Measurements from ENCODE around the gene TSPAN18.

DNA sequence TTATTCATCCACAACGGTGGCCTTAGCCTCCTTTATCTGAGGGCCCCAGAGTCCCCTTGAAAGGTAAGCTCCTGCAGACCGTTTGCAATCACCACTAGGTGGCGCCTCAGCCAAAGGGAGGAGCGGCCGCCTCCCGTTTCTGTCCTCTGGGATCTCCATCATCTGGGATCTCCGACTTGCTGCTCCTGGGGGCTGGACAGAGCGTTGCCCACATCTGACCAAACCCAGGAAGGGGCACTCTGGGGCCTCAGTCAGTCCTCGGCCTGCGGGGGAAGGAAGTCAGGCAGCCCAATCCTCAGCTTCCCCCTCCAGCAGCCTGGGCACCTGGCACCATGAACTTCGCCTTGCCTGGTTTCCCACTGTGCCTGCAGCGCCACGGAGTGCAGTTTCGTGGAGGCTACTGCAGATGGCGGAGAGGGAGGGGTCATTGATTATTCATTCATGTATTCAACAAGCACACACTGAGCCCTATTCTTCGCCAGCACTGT lies 200.5 kb downstream of the TSPAN18 start:
- TF ChIP-seq POLR2A (IDR thresholded peaks at IDR 0.05) (no peak), CTCF (IDR thresholded peaks at IDR 0.05 in 4 of 5, conservative IDR thresholded peaks at IDR 0.05 in 1 of 5) (peak; percentile 61 to 90 (median 76))

All from gastrocnemius medialis (tissue), 4 donors.